Skeletal muscle satellite cell (primary cell): ENCODE data around the gene HMX2.

ENCODE experiments used
- H3K27me3 ChIP-seq: 2 replicates; pipeline ENCODE4 v1.7.0; 2013; ENCODE audit warnings: low read length; ENCODE audit not compliant: control insufficient read depth, insufficient read depth
- H3K36me3 ChIP-seq: 2 replicates; pipeline ENCODE4 v1.7.0; 2013; ENCODE audit warnings: mild to moderate bottlenecking, control low read depth, low read length; ENCODE audit not compliant: insufficient read depth
- H3K4me1 ChIP-seq: 2 replicates; pipeline ENCODE4 v1.7.0; 2013; ENCODE audit warnings: low read length; ENCODE audit not compliant: control insufficient read depth, insufficient read depth
- H3K4me2 ChIP-seq: 2 replicates; pipeline ENCODE4 v1.7.0; 2013; ENCODE audit warnings: mild to moderate bottlenecking, low read length
- H3K4me3 ChIP-seq: 2 replicates; pipeline ENCODE4 v1.7.0; 2013; ENCODE audit warnings: low read length
- H3K9ac ChIP-seq: 2 replicates; pipeline ENCODE4 v1.7.0; 2013; ENCODE audit warnings: mild to moderate bottlenecking, low read depth, low read length, moderate library complexity
- H3K9me3 ChIP-seq: replicated peaks from 2 replicates; pipeline ENCODE4 v1.7.0; 2013; ENCODE audit warnings: mild to moderate bottlenecking, control low read depth, low read length

The HMX2 gene

DNA sequence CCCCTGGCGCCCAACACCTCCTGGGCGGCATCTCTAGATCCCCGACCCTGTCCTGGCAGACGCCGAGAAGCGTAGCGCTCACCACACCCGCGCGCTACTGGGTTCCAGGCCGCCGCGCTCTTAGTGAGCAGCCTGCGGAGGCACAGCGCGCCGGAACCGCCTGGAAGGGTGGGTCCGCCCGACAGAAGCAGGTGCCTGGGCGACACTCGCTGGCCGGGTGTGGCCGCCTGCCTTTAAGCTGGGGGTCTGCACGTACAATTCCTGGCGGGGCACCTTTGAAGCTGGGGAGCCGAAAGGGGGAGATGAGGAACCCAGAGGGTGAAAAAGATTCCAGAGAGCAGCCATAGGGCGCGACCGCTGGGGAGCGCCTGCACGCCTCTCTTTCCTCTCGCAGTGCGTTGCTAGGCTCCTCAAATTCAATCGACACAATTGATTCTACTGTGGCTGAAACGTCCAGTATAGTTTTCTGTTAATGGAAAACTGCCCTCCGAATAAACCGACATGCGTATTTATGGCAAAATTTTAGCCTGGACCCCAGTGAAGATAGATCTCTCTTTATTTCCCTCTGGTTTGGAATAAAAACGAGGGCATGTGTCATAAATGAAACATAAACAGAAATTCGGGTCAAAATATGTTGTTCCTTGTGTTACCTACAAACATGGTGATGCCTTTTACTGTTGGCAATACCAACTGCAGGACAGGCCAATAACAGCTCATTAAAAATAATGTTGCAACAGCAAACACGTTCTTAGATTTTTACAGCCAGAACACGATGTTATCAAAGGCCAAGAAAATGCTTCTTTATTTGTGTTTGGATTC lies 7.6 kb upstream of the HMX2 start:
- Histone ChIP-seq H3K4me3 (no peak overlapping the region), H3K27me3 (peaks cover 99% of the 10 kb centered on the region), H3K9ac (no peak overlapping the region), H3K4me1 (peaks cover 18% of the 10 kb centered on the region), H3K4me2 (no peak overlapping the region), H3K36me3 (no peaks in the 10 kb centered on the region), H3K9me3 (no peaks in the 10 kb centered on the region)

DNA sequence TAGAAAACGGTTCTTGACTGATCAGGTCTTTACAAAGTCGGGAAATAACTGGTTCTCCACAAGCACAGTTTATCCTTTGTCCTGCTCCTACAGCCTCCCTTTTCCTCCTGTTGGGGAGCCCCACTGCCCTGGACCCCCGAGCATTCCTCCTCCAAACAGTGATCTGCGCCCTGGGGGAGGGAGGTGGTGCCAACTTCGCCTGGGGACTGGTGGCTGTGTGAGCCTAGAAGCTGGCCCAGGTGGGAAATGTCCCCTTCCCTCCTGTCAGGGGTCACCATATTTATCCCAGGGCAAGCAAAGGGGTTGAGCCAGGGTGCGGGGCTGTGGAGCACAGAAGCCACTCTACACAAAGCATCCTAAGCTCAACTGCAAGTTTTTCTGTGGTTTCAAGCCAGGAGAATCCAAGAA lies 6.9 kb upstream of the HMX2 start:
- Histone ChIP-seq H3K4me2 (no peak overlapping the region), H3K9ac (no peak overlapping the region), H3K9me3 (no peaks in the 10 kb centered on the region), H3K36me3 (no peaks in the 10 kb centered on the region), H3K27me3 (peaks cover 100% of the 10 kb centered on the region), H3K4me1 (peaks cover 14% of the 10 kb centered on the region), H3K4me3 (no peak overlapping the region)

DNA sequence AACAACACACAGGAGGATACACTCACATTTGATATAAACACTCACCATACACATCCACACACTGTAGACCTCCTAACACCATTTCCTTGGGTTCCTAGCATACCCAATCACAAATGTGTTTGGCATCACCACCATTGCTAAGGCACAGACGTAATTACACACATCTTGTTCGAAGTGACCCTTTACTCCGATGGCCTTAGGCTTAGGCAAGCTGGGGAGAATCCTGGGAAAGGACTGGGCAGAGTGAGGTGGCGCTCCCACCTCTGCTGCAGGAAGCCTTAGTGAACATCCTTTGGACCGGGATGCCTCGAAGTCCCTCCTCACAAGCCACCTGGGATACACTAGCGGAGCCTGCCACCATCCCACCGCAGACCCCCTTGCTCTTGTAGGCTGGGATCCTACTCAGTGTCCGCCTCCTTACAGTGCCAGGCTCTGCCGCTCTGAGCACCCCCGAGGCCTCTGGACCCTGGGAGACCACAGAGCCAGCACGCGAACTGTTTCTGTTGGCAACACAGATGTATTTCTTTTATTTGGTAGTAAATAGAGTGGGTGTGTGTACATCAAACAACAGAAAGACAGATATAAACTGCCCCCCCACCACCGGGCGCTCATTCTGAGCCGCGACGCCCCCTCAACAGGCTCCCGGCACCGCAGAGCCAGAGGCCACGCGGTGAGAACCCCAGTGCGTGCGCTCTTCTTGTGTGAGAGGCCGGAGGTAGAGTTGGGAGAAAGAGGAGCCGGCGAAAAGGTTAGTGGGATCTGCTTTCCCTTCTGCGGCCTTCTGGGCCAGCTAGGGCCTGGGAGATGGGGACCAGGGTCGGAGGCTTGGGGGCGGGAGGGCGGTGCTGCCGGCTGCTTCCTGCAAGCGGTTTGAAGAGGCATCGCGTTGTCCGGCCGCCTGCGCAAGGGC lies 5.9 kb upstream of the HMX2 start:
- H3K36me3 ChIP-seq, result no peaks in the 10 kb centered on the region
- no peak overlapping the region for H3K4me2 ChIP-seq
- H3K9me3 ChIP-seq, result no peaks in the 10 kb centered on the region
- peaks cover 99% of the 10 kb centered on the region for H3K27me3 ChIP-seq
- H3K4me1 ChIP-seq, result peaks cover 8% of the 10 kb centered on the region
- no peak overlapping the region for H3K4me3 ChIP-seq
- no peak overlapping the region for H3K9ac ChIP-seq

DNA sequence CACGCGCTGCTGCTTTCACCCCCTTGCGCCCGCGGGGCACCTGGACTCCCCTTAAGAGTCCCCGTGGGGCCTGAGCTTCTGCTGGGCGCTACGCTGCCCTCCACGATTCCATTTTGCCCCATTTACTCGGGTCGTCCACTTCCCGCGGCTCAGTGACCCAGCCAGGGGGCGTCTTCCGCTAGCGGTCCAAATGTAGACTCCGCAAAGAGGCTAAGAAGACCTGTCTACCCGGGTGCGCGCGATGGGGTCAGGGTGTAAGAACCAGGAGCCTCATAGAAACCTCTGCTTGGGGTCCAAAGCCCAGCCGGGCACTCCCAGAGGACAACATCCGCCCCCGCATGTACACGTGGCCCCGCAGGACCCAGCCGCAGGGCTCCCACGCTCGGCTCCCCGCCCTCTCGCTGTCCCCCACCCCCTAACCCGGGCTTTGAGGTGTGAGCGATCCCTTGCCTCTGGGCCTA lies 5.2 kb upstream of the HMX2 start:
- no peak overlapping the region for H3K9ac ChIP-seq
- no peaks in the 10 kb centered on the region for H3K36me3 ChIP-seq
- no peak overlapping the region for H3K4me3 ChIP-seq
- no peak overlapping the region for H3K4me2 ChIP-seq
- H3K9me3 ChIP-seq, result no peaks in the 10 kb centered on the region
- peaks cover 1% of the 10 kb centered on the region for H3K4me1 ChIP-seq
- peaks cover 99% of the 10 kb centered on the region for H3K27me3 ChIP-seq

DNA sequence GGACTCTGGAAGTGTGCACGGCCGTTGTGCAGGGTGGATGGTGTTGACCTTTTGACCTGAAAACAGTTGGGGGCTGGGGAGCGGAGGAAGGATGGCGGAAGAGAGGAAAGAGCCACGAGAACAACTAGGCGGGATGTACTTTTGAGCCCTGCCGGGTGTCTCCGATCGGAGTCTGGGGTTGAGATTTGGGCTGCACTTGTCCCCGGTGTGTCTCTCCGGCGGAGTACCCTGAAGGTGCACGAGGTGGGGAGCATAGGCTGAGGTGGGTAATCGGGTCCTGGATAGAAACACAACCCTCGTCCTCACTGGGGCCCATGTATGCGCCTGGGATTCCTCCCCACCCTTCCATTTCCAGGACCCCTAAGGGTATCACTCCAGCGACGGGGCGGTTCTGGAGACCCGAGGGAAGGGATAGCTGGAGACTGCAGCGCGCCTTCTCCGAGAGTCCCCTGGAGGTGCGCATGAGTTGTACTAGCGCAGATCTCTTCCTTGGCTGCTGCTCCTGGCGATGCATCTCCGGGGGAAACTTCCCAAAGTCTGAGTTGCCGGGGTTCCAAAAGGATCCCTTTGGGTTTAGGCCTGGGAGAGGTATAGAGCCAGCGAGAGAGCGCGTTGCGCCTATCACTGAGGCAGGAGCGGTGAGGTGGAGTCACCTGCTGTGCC lies 4.6 kb upstream of the HMX2 start:
- no peak overlapping the region for H3K9ac ChIP-seq
- no peak overlapping the region for H3K4me2 ChIP-seq
- H3K27me3 ChIP-seq, result peaks cover 99% of the 10 kb centered on the region
- no peaks in the 10 kb centered on the region for H3K9me3 ChIP-seq
- H3K4me3 ChIP-seq, result no peak overlapping the region
- H3K36me3 ChIP-seq, result no peaks in the 10 kb centered on the region
- H3K4me1 ChIP-seq, result no peaks in the 10 kb centered on the region

DNA sequence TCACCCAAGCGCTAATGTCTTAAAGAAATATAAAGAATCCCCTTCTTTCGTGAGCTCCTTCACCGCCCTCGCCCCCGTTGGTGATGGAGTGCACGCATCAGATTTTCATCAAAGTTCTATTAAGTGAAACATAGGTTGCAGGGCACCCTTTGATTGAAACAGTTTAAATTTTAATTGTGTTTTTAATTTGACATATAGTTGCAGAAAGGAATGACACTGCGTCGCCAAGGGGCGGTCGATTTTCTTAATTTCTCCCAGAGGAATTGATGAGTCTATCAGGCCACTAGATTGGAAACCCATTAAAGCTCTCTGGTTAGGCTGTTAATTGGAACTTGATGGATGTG lies 4.1 kb upstream of the HMX2 start:
- H3K9ac ChIP-seq, result no peak overlapping the region
- no peak overlapping the region for H3K4me2 ChIP-seq
- H3K27me3 ChIP-seq, result peaks cover 99% of the 10 kb centered on the region
- no peaks in the 10 kb centered on the region for H3K9me3 ChIP-seq
- no peaks in the 10 kb centered on the region for H3K4me1 ChIP-seq
- no peaks in the 10 kb centered on the region for H3K36me3 ChIP-seq
- H3K4me3 ChIP-seq, result no peak overlapping the region

DNA sequence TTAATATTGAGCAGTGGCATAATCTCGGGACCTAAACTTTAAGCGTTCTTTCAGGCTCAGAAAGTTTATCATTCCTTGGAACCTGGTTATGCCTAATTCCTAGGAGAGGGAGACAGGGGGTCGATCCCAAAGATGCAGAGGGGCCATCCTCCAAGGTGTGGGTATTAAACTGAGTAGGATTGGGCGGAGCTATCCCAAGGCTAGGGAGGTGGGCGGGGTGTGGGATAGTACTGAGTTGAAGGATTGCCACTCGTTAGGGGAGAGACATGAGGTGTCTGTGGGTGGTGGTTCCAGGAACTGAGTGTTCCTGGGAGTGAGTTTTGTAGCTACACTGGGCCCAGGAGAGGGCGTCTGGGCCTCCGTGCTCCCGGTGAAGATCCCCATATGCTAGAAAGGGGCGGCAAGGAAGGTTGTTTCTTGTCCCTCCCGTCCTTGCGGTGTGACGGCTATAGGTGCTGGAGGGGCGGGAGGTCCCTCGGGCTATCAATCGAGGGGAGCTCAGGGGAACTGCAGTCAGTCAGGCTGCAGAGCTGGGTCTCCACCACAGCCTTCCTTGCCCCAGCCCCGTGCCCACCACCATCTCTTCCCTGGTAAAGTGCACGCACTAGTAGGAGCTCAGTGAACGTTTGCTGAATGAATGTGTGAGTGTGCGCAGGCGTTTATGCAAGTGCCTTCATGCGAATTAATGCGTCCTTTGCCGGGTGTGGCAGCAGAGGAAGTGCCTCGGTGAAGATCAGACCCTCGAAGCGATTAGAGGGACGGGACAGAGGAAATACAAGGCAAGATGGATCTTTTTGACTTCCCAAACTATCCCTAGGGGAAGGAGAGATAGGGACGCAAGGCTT lies 3.0 kb upstream of the HMX2 start:
- H3K4me1 ChIP-seq, result peaks cover 6% of the 10 kb centered on the region
- H3K9ac ChIP-seq, result no peak overlapping the region
- peaks cover 99% of the 10 kb centered on the region for H3K27me3 ChIP-seq
- no peak overlapping the region for H3K4me2 ChIP-seq
- no peaks in the 10 kb centered on the region for H3K9me3 ChIP-seq
- H3K36me3 ChIP-seq, result no peaks in the 10 kb centered on the region
- no peak overlapping the region for H3K4me3 ChIP-seq

DNA sequence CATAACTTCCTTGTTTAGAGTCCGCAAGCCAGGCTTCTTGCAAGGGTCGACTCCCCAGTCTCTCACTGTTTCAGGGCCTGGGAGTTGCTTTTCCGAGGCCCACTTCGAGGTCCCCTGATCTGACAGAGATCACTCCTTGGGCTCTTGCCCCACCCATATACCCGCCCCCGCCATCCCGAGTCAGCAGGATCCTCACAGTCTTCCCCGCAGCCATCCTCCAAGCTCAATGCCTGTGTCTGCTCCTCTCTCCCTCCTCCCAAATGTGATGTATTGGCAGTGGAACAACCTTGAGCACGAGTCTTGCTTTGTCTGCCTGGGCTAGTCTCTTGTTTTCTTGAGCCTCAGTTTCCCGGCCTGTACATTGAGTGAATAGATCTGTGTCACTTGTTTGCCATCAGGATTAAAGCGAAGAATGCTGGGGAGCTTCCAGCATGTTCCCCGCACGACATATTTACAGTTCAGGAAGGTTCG lies 2.4 kb upstream of the HMX2 start:
- H3K4me3 ChIP-seq, result no peak overlapping the region
- H3K4me2 ChIP-seq, result no peak overlapping the region
- H3K27me3 ChIP-seq, result peaks cover 99% of the 10 kb centered on the region
- peaks cover 12% of the 10 kb centered on the region for H3K4me1 ChIP-seq
- H3K36me3 ChIP-seq, result no peaks in the 10 kb centered on the region
- H3K9me3 ChIP-seq, result no peaks in the 10 kb centered on the region
- H3K9ac ChIP-seq, result no peak overlapping the region

DNA sequence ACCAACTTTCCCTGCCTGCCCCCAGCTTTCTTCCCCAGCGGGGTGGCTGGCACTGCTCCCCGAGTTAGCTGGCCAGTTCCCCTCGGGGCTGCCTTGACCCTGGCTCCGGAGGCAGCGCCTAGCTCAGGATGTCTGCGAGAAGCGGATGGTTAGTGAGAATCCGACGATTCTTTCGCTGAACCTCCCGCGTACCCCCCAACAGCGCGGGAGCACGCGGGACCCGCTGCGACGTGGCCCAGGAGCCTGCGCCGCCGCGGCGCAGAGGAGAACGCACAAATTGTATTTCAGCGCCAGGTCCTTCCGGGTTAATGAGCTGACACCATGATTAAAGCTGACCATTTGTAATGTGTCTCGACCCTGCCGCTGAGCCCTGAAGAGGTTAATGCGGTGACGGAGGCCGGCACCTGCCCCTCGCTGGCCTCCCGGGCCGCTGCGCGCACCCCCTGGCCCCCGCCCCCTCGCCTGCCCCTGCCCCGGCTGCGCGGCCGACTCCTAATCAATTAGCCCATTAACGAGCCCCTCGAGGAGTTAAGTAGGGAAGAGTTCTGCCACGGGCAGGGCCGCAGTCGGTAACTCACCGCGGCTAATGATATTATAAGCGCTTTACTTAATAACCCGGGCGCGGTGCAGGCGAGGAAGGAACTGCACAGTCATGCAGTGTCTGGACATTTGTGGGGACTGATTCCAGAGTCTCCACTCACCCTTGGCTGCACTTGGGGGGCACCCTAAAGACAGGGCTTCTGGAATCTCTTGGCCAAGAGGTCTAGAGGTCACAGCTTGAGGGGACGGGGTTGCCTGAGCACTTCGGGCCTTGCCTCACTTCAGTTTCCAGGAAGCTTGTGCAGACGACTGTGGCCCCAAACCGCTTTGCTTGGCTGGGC lies 1.7 kb upstream of the HMX2 start:
- Histone ChIP-seq H3K4me1 (peaks cover 18% of the 10 kb centered on the region), H3K36me3 (no peaks in the 10 kb centered on the region), H3K9ac (no peak overlapping the region), H3K9me3 (no peaks in the 10 kb centered on the region), H3K4me3 (no peak overlapping the region), H3K27me3 (peaks cover 99% of the 10 kb centered on the region), H3K4me2 (no peak overlapping the region)

DNA sequence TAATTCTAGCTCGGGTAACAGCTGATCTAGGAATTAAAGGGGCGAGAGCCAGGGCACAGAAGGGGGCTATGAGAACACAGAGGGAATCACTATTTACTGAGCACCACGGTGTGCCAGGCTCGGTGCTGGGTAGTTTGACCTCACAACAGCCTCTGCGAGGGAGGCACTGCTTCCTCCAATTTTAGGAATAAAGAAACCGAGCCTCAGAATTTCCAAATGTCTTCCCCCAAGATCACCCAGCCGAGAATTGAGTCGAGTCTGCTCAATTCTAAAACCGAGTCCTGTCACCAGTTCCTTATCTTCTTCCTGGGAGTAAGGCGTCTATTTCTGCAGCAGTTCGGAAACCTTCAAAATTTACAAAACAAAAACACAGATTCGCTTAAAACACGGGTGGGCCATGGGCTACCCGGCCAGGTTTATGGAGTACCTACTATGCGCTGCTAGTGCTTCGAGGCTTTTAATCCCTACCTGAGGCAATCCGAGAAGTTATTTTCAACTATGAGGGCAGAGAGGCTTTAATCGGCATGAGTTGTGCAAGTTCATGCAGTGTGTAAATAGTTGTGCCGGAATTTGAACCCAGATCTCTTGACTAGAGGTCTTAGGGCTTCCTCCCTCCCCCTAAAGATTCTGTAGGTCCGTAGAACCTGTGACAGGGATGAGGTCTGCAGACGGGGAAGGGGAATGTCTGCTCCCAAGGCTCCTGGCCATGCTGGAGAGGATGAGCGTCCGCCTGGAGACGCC lies 872 bp upstream of the HMX2 start:
- no peak overlapping the region for H3K4me3 ChIP-seq
- peaks cover 18% of the 10 kb centered on the region for H3K4me1 ChIP-seq
- no peak overlapping the region for H3K4me2 ChIP-seq
- H3K9me3 ChIP-seq, result no peaks in the 10 kb centered on the region
- peaks cover 99% of the 10 kb centered on the region for H3K27me3 ChIP-seq
- no peaks in the 10 kb centered on the region for H3K36me3 ChIP-seq
- H3K9ac ChIP-seq, result no peak overlapping the region
